ENCODE data around the gene CTXN2. TPM values are rescaled to one million over a fixed set of nuclear protein-coding genes. Genes with fewer than 3 reads are reported as not detected.

The CTXN2 gene
- total and polyA plus RNA-seq, 2 of the 13 experiments (the other 11 are each of a cell fraction or from before 2014, with no cell fraction given): not detected

DNA sequence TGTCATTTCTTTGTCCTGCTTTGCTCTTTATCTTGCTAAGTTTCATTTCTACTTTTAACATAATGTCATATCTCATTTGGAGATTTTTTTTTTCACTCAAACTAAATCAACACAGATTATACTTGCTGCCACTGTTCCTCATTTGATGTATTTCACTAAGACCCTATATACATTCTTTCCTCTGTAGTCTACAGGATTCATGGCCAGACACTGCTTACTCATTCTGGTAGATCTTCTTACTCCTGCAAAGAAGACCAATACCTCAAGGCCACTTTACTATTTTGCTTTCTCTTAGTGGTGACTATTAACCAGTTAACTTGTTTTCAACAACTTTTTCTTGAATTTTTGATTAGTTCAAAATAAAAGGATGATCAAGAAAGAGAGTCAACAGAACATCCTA lies 44.1 kb upstream of the CTXN2 start:
- Histone ChIP-seq H3K4me2 (ENCODE audit: low read depth, low read length) (no peak overlapping the region), H3K27ac (ENCODE audit: extremely low read length, insufficient read depth, low read length) (no peak overlapping the region), H3K27me3 (ENCODE audit: control insufficient read depth in 1 of 2, insufficient read depth in 2 of 2, low read length in 2 of 2) (no peaks in the 10 kb centered on the region), H2AFZ (ENCODE audit: low read length) (no peak overlapping the region), H3K4me1 (ENCODE audit: insufficient read depth, low read length) (no peaks in the 10 kb centered on the region), H3K79me2 (ENCODE audit: insufficient read depth, low read length) (no peaks in the 10 kb centered on the region), H3K9ac (ENCODE audit: insufficient read depth, low read depth, low read length) (no peak overlapping the region), H4K20me1 (ENCODE audit: insufficient read depth, low read length) (no peaks in the 10 kb centered on the region), H3K36me3 (replicated peaks in 1 of 2; ENCODE audit: control insufficient read depth in 1 of 2, insufficient read depth in 2 of 2, low read length in 2 of 2) (no peaks in the 10 kb centered on the region), H3K9me3 (ENCODE audit: low read length) (no peaks in the 10 kb centered on the region), H3K4me3 (replicated peaks in 1 of 3; ENCODE audit: insufficient read depth in 1 of 3, low read depth in 2 of 3, low read length in 3 of 3) (no peak overlapping the region)
- BruUV-seq (replicated peaks): no TSS peak
- in situ Hi-C loops (cut with HindIII; ENCODE audit: extremely low pct_ligation_motif_present, low pct_unique_long_range_greater_than_20kb): no loop called here
- intact Hi-C loops (cut with micrococcal nuclease; ENCODE audit: unreplicated experiment): no loop called here
- no peak for FAIRE-seq
- POLR2A ChIA-PET: no interaction called here
- DNase-seq (ENCODE audit: low spot score): no peak
- ATAC-seq: no peak
- CTCF ChIA-PET (ENCODE audit: low intra/inter-chr PET ratio, low total read pairs): no interaction called here
- TF ChIP-seq ZNF501 (CRISPR knock-in tag; IDR thresholded peaks at IDR 0.05) (no peak), ZSCAN9 (CRISPR knock-in tag; IDR thresholded peaks at IDR 0.05; ENCODE audit: borderline replicate concordance) (no peak), SRSF4 (IDR thresholded peaks at IDR 0.05; ENCODE audit: low read depth, low read length, poor library complexity, severe bottlenecking) (no peak), RCOR2 (CRISPR knock-in tag; IDR thresholded peaks at IDR 0.05) (no peak), SALL2 (CRISPR knock-in tag; IDR thresholded peaks at IDR 0.05) (no peak), TGIF2 (CRISPR knock-in tag; IDR thresholded peaks at IDR 0.05) (no peak), PITX1 (CRISPR knock-in tag; IDR thresholded peaks at IDR 0.05) (no peak), SMAD3 (CRISPR knock-in tag; IDR thresholded peaks at IDR 0.05) (no peak), HOXA5 (CRISPR knock-in tag; IDR thresholded peaks at IDR 0.05) (no peak), ZNF788 (CRISPR knock-in tag; IDR thresholded peaks at IDR 0.05; ENCODE audit: borderline replicate concordance) (no peak), HIVEP1 (CRISPR knock-in tag; IDR thresholded peaks at IDR 0.05) (no peak), SNAI1 (CRISPR knock-in tag; IDR thresholded peaks at IDR 0.05; ENCODE audit: borderline replicate concordance) (no peak), ZNF572 (CRISPR knock-in tag; IDR thresholded peaks at IDR 0.05) (no peak), SCMH1 (CRISPR knock-in tag; IDR thresholded peaks at IDR 0.05; ENCODE audit: borderline replicate concordance) (no peak), ZNF670 (CRISPR knock-in tag; IDR thresholded peaks at IDR 0.05; ENCODE audit: borderline replicate concordance) (no peak), CAMTA2 (CRISPR knock-in tag; IDR thresholded peaks at IDR 0.05; ENCODE audit: borderline replicate concordance) (no peak)
- TF ChIP-seq, protein P1, sequence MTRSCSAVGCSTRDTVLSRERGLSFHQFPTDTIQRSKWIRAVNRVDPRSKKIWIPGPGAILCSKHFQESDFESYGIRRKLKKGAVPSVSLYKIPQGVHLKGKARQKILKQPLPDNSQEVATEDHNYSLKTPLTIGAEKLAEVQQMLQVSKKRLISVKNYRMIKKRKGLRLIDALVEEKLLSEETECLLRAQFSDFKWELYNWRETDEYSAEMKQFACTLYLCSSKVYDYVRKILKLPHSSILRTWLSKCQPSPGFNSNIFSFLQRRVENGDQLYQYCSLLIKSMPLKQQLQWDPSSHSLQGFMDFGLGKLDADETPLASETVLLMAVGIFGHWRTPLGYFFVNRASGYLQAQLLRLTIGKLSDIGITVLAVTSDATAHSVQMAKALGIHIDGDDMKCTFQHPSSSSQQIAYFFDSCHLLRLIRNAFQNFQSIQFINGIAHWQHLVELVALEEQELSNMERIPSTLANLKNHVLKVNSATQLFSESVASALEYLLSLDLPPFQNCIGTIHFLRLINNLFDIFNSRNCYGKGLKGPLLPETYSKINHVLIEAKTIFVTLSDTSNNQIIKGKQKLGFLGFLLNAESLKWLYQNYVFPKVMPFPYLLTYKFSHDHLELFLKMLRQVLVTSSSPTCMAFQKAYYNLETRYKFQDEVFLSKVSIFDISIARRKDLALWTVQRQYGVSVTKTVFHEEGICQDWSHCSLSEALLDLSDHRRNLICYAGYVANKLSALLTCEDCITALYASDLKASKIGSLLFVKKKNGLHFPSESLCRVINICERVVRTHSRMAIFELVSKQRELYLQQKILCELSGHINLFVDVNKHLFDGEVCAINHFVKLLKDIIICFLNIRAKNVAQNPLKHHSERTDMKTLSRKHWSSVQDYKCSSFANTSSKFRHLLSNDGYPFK (CRISPR knock-in tag; IDR thresholded peaks at IDR 0.05; ENCODE audit: borderline replicate concordance): no peak
- TF ChIP-seq, protein P2, sequence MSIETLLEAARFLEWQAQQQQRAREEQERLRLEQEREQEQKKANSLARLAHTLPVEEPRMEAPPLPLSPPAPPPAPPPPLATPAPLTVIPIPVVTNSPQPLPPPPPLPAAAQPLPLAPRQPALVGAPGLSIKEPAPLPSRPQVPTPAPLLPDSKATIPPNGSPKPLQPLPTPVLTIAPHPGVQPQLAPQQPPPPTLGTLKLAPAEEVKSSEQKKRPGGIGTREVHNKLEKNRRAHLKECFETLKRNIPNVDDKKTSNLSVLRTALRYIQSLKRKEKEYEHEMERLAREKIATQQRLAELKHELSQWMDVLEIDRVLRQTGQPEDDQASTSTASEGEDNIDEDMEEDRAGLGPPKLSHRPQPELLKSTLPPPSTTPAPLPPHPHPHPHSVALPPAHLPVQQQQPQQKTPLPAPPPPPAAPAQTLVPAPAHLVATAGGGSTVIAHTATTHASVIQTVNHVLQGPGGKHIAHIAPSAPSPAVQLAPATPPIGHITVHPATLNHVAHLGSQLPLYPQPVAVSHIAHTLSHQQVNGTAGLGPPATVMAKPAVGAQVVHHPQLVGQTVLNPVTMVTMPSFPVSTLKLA (IDR thresholded peaks at IDR 0.05): no peak
- TF ChIP-seq, protein P3, sequence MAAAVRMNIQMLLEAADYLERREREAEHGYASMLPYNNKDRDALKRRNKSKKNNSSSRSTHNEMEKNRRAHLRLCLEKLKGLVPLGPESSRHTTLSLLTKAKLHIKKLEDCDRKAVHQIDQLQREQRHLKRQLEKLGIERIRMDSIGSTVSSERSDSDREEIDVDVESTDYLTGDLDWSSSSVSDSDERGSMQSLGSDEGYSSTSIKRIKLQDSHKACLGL (CRISPR knock-in tag; IDR thresholded peaks at IDR 0.05): no peak

All from HepG2 (cell line).